Metanephros (tissue), 2 donors: ENCODE data around the gene MYO1D. TPM values are rescaled to one million over a fixed set of nuclear protein-coding genes. Genes with fewer than 3 reads are reported as not detected.

ENCODE experiments used
- small RNA-seq: library from RNA; depleted of rRNA; stranded (forward); fragments of <200 nt; gene quantifications from one replicate; pipeline ENCODE3, GENCODE V24; 2014; ENCODE audit warnings: low replicate concordance
- total RNA-seq: library from RNA; depleted of rRNA; stranded (reverse); fragments of >200 nt; gene quantifications from one replicate; pipeline ENCODE4 v1.2.3, GENCODE V29; 2014

Gene MYO1D
- 39.2 TPM for total RNA-seq

DNA sequence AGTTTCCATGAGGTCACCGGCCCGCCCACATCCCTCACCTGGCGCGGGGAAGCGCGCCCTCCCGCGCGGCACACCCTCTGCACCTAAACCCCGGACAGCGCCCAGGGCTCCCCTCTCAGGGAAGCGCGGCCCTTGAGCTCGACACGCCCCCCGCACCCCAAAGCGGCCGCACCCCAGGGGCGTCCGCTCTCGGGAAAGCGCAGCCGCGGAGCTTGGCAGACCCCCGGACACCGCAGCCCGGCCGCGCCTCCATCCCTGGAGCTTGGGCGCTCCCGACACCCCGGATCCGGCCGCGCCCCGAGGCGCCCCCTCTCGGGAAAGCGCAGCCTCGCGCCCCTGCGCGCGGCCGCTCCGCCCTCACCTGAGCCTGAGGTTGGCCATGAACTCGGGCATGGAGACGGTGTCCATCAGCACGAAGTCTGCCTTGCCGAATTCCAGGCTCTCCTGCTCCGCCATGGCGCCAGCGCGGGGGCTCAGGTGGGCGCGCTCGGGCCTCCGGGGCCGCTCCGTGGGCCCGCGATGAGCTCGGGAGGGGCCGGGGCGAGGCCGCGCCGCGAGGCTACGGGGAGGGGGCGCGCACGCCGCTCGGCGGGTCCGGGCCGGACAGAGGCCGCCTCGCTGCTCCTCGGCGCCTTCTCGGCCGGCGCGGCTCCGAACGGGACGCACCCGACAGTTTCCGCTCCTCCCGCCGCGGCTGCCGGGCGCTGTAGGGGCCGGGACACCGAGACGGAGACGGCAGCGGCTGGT is at the start of gene MYO1D:
TSS of gene MYO1D (minus strand) at position 708 of the 747 bp plus-strand sequence. CDS start at position 456, 252 bp downstream.

DNA sequence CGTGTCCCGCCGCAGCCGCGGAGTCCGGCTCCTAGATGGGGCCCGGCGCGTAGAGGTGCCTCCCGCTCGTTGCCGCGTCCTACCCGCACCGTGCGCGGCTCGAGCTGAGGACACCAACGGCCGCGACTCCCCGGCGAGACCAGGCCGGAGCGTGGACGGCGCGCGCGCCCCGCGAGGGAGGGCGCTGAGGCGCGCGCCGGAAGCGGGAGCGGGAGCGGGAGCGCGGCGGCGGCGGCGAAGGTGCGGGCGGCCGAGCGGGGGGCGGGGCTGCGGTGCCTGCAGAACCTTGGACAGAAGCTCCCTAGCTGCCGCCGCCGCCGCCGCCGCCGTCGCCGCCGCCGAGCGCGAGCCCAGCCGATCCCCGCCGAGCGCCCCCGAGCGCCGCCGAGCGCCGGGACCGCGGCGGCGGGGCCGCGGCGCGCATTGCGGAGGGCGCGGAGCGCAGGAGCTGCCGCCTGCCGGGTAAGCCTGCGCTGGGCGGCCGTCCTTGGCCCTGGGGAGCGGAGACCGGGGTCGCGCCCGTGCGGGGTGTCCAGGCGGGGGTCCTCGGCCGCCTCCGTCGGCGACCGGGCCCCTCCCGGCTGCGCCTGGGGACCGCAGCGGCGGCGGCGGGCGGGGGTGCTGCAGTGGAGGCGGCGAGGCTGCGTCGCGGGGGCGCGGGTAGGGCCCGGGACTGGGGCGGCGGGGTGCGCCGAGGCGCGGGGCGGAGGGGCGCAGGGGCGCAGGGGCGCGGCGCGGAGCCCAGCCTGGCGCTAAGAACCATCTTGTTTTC is 390.0 kb downstream of the MYO1D start, which contains the start of gene CDK5R1:
TSS of gene CDK5R1 (plus strand) at position 293 of the 772 bp plus-strand sequence. CDS start 628 bp downstream, outside the sequence.

DNA sequence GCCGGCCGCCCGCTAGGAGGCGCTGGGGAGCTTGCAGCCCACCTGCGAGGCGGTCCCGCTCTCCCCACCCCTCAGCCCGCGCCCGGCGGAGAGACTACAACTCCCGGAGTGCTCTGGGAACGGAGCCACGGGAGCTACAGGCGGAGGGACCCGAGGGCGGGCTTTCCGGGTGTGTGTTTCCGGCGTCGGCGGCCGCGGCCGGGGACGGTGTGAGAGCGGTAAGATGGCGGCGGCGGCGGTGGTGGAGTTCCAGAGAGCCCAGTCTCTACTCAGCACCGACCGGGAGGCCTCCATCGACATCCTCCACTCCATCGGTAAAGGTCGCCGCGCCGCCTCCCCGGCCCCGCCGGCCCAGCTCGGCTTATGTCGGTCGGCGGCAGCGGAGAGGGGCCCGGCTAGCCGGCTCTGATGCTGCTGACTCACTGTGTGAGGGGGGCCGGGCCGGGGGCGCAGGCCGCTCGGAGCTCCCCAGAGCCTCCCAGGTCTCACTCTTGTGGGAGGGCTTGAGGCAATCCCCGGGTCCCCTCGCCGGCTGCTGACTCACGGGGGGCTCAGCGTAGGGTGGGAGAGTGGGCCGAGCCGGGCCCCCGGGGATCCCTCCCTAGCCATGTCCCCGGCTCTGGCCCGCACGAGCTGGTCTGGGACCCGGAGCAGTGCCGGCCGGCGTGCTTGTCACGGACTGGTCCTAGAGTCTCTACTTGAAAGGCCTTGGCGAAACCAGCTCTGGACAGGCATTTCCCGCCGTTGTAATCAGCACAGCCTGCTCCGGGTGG is 432.4 kb downstream of the MYO1D start, which contains the start of gene PSMD11:
TSS of gene PSMD11 (plus strand) at position 210 of the 773 bp plus-strand sequence. CDS start at position 224, 14 bp downstream.

Small RNA genes lying within 50 kb of the gene (small RNA-seq; reads per million reads assigned to genes)
- not detected for gene RF00019

Other genes with a start within 250 kb of the MYO1D start
- gene TMEM98, start 51.0 kb upstream of the MYO1D start, total RNA-seq, result 133 TPM
- not detected for gene SPACA3, start 114.7 kb upstream of the MYO1D start, total RNA-seq